MM.1S (cell line): ENCODE measurements around the gene NOXO1.
A peak's percentile ranks its signal among the peaks of the same experiment; 100 is the strongest.

Experiments used
- CTCF ChIP-seq: fragments of 300-600 bp; sonication (generic); IDR thresholded peaks from 2 replicates; pipeline ENCODE4 v1.5.1; 2016; ENCODE audit warnings: antibody characterized with exemption, low read length, mixed read lengths
- EZH2 ChIP-seq: fragments of 300-600 bp; sonication (generic); optimal IDR thresholded peaks from 2 replicates; pipeline ENCODE3; 2017; ENCODE audit warnings: low read depth, mild to moderate bottlenecking, antibody characterized with exemption, low read length, mixed read lengths

DNA sequence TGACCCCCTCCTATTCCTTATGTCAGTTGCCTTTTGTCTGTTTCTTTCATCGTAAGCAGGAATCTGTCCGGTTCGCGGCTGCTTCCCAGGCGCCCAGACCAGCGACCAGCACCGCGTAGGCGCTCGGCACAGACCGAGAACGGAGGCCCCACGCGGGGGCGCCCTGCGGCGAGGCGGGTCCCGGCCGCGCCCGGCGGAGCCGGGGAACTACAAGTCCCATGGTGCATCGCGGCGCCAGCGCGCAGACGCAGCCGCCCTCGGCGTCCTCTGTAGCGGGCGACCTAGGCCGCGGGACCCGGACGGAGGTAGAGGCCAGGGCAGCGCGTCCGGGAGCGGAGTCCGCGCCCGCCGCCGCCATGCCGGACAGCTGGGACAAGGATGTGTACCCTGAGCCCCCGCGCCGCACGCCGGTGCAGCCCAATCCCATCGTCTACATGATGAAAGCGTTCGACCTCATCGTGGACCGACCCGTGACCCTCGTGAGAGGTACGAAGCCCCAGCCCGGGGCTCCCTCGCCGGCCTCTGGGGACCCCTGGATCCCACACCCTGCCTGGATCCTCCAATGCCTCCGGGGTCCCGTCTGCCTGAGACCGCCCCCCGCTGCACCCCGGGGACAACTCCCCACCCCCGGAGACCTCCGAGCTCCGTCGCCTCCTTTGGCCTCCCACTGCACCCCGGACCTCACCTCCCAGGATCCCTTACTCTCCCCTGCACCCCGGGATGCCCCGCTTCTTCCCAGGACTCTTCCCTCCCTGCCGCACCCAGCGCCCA lies 21.8 kb downstream of the NOXO1 start, which contains the start of gene NDUFB10:
- peak; percentile 80 for TF ChIP-seq CTCF
- no peak for TF ChIP-seq EZH2
